GM12801 (cell line): ENCODE measurements around the gene C4orf50.

ENCODE experiments used
- TF ChIP-seq, protein P1 (sequence below): IDR thresholded peaks from one replicate; pipeline ENCODE4 v1.5.1; 2011; ENCODE audit warnings: control low read depth; ENCODE audit not compliant: insufficient read length; ENCODE audit errors: extremely low read depth

C4orf50 gene

DNA sequence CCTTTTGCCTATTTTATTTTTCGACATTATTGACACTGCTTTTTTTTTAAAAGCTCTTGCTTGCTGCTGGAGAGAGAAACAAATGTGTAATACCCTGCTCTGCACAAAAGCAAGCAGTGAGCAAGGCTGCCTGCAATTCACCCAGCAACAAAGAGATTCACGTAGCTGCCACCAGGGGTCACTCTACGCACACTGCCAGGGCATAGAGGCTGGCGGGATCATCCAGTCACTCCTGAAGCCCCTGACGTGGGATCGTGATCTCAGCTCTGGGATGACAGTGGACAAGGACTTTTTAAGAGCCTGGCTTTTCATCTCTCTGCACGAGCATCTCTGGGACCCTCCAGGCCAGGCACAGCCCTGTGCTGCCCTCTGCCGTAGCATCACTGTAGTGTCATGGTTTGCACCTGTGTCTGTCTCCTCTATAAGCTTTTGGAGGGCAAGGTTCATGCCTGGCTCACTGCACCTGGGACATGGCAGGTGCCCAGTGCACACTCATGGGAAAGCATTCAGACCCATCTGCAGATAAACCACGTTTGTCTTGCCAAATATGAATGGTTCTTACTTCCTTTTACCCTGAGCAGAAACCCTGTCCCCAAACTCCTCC lies 19.8 kb downstream of the C4orf50 start:
- TF ChIP-seq, protein P1, sequence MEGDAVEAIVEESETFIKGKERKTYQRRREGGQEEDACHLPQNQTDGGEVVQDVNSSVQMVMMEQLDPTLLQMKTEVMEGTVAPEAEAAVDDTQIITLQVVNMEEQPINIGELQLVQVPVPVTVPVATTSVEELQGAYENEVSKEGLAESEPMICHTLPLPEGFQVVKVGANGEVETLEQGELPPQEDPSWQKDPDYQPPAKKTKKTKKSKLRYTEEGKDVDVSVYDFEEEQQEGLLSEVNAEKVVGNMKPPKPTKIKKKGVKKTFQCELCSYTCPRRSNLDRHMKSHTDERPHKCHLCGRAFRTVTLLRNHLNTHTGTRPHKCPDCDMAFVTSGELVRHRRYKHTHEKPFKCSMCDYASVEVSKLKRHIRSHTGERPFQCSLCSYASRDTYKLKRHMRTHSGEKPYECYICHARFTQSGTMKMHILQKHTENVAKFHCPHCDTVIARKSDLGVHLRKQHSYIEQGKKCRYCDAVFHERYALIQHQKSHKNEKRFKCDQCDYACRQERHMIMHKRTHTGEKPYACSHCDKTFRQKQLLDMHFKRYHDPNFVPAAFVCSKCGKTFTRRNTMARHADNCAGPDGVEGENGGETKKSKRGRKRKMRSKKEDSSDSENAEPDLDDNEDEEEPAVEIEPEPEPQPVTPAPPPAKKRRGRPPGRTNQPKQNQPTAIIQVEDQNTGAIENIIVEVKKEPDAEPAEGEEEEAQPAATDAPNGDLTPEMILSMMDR: no peak

DNA sequence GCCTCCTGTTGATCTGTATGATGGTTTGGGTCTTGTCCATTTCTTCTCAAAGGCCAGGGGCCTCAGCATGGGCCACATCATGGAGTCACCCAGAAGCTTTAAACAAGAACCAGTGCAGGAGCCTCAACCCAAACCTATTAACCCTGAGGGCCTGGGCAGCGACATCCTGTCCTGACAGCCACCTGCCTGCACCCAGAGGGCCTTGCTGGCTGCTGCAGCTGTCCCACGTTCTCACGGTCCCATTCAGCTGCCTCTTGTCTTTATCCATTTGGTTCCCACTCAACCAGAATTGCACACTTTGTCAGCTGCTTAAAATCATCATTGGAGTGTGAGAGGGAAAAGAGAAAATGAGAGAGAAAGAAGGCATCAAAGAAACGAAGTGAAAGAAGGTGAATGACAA lies 21.6 kb downstream of the C4orf50 start:
- TF ChIP-seq, protein P1: no peak

- TF ChIP-seq, protein P1: no peak
These were observed 22.2 kb downstream of the C4orf50 start for GRCh38 chr4:5995901-5996623.

DNA sequence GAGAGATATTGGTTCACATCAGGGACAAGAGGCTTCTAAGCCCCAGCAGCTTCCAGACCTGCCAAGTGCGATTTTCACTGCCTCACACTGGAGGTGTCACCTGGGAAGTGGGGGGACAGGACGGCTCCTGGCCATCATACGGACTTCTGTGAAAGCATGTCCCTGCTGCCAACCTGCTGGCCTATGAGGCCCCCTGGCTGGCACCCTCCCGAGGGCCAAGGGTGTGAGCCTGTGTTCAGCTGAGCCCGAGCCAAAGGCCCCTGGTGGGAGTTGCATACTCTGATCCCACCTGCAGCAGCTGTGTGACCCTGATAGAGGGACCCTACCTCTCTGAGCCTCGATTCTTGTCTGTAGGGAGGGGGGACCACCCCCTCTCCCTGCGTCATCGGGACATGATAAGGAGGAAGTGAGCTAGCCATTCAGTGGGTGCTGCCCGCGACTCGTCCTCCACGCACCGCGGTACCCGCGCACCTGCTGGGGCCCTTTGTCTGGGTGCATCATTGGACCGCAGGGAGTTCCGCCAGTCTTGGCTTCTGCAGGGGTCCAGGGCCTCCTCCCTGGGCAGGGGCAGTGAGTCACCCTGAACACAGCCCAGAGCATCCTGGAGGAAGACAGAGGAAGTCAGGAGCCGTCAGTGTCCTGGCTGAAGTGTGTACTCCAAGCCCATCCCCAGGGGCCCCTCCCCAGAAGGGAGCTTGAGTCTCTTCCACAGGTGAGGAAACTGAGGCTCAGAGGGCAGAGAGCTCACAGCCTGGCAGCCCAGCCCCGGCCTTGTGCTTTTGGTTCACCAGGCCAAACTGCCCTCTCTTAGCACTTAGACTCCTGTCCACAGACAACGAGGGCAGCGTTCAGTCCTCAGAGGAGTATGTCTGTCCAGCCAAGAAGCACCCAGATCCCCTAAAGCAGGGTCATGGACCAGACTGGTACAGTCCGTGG lies 24.1 kb downstream of the C4orf50 start:
- TF ChIP-seq, protein P1: no peak

DNA sequence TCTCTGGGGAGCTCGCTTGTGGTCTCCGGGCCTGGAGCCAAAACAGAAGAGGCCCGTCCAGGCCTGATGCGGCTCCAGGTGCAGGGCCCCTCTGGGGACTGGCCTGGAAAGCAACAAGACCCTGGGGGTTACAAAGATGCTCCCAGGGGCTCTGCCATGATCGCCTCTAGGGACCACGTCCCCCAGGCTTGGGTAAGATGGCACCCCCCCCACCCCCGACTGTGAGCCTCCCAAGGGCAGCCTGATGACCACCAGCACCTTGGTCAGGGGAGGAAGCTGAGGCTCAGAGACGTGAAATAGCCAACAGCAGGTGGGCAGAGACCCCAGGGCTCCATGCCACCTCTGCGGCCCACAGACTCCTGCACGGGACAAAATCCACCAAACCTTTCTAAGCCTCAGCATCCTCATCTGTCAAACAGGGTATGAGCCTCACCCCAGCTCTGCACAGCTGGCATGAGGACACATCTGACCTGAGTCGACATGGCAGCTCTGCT lies 25.4 kb downstream of the C4orf50 start:
- TF ChIP-seq, protein P1: no peak

DNA sequence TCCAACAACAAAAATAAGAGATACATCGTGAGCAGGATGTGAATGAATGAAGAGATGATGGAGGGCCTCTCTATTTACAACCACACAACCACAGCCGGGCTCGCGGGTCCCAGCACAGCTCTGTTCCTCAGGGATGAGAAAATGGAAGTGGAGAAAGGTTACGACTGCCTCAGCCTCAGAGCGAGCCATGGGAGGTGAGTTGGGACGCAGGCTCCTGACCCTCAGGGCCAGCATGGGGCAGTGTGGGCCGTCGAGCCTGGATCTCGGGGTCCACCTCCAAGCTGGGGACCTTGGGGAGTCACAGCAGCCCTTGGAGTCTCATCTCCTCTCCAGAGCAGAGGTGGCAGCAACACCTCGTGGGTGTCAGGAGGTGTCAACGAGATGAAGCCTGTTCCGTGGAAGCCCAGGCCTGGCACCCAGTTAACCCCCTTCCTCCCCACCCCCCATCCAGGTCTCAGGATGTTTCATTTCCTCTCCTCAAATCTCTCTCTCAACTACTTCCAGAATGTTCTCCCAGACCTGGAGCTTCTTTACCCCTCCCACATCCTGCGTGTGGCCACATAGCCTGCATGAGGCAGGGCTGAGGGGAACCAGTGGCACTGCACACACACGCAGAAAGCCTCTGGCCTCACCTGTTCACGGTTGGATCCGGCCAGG lies 25.9 kb downstream of the C4orf50 start:
- TF ChIP-seq, protein P1: no peak
